Mesodermal cell (in vitro differentiated cells): ENCODE results near the gene AOPEP.
A peak's percentile ranks its signal among the peaks of the same experiment; 100 is the strongest.
"Not testable (repeated sequence)": the region's sequence is repeated elsewhere in the genome, so short reads cannot be mapped to it uniquely, and the experiment has no call there.

Experiments
- H3K27ac ChIP-seq: 2 replicates; pipeline ENCODE4 v1.7.0; 2013; ENCODE audit warnings: mild to moderate bottlenecking, low read depth, low read length, moderate library complexity; ENCODE audit not compliant: severe bottlenecking
- H3K36me3 ChIP-seq: 2 replicates; pipeline ENCODE4 v1.7.1; 2013; ENCODE audit warnings: mild to moderate bottlenecking, low read length, moderate library complexity; ENCODE audit not compliant: control insufficient read depth, insufficient read depth
- H3K4me1 ChIP-seq: one replicate; pipeline ENCODE4 v1.7.1; 2013; ENCODE audit warnings: mild to moderate bottlenecking, low read length; ENCODE audit not compliant: insufficient read depth, control insufficient read depth, poor library complexity, severe bottlenecking
- H3K4me3 ChIP-seq: 2 replicates; pipeline ENCODE4 v1.7.0; 2013; ENCODE audit warnings: low read length, control low read depth, mild to moderate bottlenecking; ENCODE audit not compliant: insufficient read depth, poor library complexity, severe bottlenecking; ENCODE audit errors: extremely low read depth
- H3K9me3 ChIP-seq: 2 replicates; pipeline ENCODE4 v1.7.1; 2013; ENCODE audit warnings: mild to moderate bottlenecking, low read length, moderate library complexity; ENCODE audit not compliant: control insufficient read depth
- WGBS, 2 experiments: methylation state at CpG; one replicate each; pipeline ENCODE4 v1.1.5; 2013; ENCODE audit warnings: missing lambda C conversion rate in 2 of 2; ENCODE audit not compliant: insufficient coverage in 2 of 2; 5-methylcytosine and 5-hydroxymethylcytosine counted together

AOPEP gene

DNA sequence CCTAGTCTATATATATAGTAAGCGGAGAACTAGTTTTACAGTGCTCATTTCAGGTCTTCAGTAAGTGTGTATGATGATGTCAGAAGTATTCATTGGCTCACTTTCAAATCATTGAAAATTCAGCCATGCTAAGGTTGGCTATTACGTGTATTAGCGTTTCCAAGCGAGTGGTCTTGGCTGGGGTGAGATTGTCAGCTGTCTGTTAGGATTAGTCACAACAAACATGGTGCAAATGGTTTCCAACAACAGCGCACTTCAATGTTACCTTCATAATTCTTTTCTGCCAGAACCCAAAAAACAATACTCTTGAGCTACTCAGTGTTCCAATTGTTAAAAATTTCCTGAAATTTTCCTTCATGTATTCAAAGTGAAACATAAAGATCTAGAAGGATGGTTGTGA lies 283.0 kb downstream of the AOPEP start:
- Histone ChIP-seq H3K36me3 (peaks cover 45% of the 10 kb centered on the region), H3K9me3 (no peaks in the 10 kb centered on the region), H3K4me1 (peaks cover 7% of the 10 kb centered on the region), H3K27ac (no peak overlapping the region), H3K4me3 (no peak overlapping the region)
- WGBS, 2 experiments, result 100% methylated on average over 1 to 4 of the region's 5 CpGs

DNA sequence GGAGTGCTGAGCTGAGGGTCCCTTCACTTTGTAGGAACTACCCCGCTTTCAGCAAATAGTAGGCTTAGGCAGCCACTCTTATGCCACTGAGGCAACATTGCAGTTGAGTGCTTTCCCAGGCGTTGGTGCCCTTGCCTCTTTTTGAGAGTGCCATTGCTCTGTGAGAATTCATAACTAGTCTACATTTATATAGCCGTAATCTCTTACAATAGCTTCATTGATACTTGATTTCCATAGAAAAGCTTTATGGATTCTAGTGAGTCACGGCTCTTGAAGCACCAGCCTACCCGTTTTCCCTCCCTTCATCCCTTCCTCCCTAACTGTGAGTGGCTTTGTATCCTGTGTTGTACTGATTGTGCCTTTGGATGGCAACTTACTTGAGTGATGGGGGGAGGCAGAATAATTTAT lies 283.9 kb downstream of the AOPEP start:
- WGBS, 2 experiments, result 88 to 100% methylated on average over 2 of the region's 5 CpGs
- no peak overlapping the region for H3K27ac ChIP-seq
- peaks cover 7% of the 10 kb centered on the region for H3K4me1 ChIP-seq
- H3K9me3 ChIP-seq, result no peaks in the 10 kb centered on the region
- H3K36me3 ChIP-seq, result peaks cover 54% of the 10 kb centered on the region
- no peak overlapping the region for H3K4me3 ChIP-seq

DNA sequence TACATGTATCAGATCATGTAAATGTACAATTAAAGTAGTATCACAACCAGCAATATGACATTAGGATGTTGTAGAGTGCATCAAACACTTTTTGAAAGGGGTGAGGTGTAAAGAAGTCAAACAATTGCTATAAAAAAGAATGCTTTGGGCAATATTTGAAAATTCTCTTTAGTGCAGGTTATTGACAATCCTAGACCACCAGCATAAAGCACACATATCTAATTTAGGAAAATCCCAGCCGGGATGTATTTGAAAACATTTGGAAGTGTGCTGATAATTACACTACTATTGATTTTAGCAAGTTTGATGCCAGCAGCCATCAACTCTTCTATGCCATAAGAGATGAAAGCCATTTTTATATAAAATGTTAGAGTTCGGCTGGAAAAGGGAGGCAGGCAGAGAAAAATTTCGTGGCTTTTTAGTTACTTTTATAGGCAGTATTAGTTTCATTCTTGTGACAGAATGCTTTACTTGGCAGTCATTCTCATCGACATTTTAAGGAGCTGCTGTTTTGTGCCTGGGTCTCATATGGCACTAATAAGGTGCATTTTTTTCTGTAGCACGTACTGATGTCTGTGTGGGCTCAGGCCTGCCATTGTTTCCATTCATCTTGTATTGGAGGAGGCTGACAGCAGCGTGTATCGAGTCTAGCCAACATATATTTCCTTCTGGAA lies 285.7 kb downstream of the AOPEP start:
- 72 to 98% methylated on average over 3 to 4 of the region's 7 CpGs for WGBS, 2 experiments
- H3K4me1 ChIP-seq, result peaks cover 7% of the 10 kb centered on the region
- H3K36me3 ChIP-seq, result peaks cover 67% of the 10 kb centered on the region
- H3K4me3 ChIP-seq, result no peak overlapping the region
- H3K9me3 ChIP-seq, result no peaks in the 10 kb centered on the region
- H3K27ac ChIP-seq, result no peak overlapping the region

DNA sequence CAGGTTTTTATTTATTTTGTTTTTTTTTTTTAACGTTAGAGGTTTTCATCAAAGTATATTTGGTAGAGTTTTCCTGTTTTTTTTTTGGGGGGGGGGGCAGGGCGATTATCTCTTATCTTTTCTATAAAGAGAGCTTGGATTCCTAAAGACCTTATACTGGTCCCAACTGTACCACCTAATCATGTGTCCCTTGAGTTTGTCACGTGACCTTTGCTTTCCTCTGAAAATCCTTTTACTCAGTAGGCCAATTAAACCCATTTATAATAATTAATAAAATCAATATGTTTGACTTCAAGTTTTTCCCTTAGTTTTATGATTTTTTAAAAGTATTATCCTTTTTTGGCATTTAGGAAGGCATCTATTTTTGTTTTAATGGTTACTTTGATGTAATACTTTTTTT lies 286.4 kb downstream of the AOPEP start:
- peaks cover 65% of the 10 kb centered on the region for H3K36me3 ChIP-seq
- WGBS, 2 experiments, result no CpG with 5 or more reads among the region's 3 CpGs

GRCh38 chr9:95014917-95015316 lies 288.4 kb downstream of the AOPEP start:
- WGBS, 2 experiments, result 100% methylated on average over 2 of the region's 2 CpGs
- H3K27ac ChIP-seq, result no peak overlapping the region
- peaks cover 12% of the 10 kb centered on the region for H3K4me1 ChIP-seq
- peaks cover 67% of the 10 kb centered on the region for H3K36me3 ChIP-seq
- no peak overlapping the region for H3K4me3 ChIP-seq
- H3K9me3 ChIP-seq, result no peaks in the 10 kb centered on the region

More for the DNA sequence above, 286.4 kb downstream of the AOPEP start:
- Histone ChIP-seq H3K4me3 (no peak overlapping the region), H3K27ac (no peak overlapping the region), H3K9me3 (no peaks in the 10 kb centered on the region), H3K4me1 (peaks cover 11% of the 10 kb centered on the region)

DNA sequence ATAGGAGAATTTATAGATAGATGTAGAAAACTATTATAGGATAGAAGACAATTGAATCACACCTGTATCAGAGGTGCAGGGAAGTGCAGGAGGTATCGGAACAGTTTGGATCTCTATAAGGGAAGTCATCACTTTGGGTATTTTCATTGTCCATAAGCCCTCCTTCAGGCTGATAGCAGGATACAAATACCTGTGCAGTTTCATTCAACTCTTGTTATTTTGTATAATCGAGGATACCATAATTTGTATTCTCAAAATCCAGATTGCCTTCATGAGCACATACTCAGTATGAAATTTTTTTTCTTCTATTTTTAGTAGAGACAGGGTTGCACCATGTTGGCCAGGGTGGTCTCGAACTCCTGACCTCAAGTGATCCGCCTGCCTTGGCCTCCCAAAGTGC lies 289.1 kb downstream of the AOPEP start:
- Histone ChIP-seq H3K4me3 (no peak overlapping the region), H3K9me3 (no peaks in the 10 kb centered on the region), H3K27ac (no peak overlapping the region), H3K36me3 (peaks cover 68% of the 10 kb centered on the region), H3K4me1 (peaks cover 12% of the 10 kb centered on the region)
- 94 to 100% methylated on average over 2 of the region's 4 CpGs for WGBS, 2 experiments

DNA sequence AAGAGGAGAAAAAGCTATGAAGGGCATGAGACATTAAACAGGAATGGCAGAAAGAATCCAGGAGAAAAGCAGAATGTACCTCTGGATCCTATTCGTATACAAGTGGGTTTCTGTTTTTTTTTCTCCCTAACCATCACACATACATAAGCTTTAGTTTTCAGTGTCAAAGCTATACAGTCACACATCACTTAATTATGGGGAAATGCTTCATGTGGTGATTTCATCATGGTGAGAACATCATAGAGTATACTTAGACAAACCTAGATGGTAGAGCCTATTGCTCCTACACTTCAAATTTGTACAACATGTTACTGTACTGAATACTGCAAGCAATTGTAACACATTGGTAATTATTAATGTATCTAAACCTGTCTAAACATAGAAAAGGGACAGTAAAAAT lies 290.6 kb downstream of the AOPEP start:
- H3K27ac ChIP-seq, result no peak overlapping the region
- H3K4me3 ChIP-seq, result no peak overlapping the region
- H3K36me3 ChIP-seq, result peaks cover 68% of the 10 kb centered on the region
- H3K4me1 ChIP-seq, result peaks cover 12% of the 10 kb centered on the region
- no CpG with 5 or more reads among the region's 1 CpG for WGBS, 2 experiments
- no peaks in the 10 kb centered on the region for H3K9me3 ChIP-seq

GRCh38 chr9:95017661-95018060 lies 291.2 kb downstream of the AOPEP start:
- peaks cover 14% of the 10 kb centered on the region for H3K4me1 ChIP-seq
- H3K27ac ChIP-seq, result no peak overlapping the region
- peaks cover 69% of the 10 kb centered on the region for H3K36me3 ChIP-seq
- 100% methylated on average over 1 of the region's 2 CpGs; no CpG with 5 or more reads in 1 of the 2 experiments for WGBS, 2 experiments
- H3K4me3 ChIP-seq, result no peak overlapping the region
- H3K9me3 ChIP-seq, result no peaks in the 10 kb centered on the region

DNA sequence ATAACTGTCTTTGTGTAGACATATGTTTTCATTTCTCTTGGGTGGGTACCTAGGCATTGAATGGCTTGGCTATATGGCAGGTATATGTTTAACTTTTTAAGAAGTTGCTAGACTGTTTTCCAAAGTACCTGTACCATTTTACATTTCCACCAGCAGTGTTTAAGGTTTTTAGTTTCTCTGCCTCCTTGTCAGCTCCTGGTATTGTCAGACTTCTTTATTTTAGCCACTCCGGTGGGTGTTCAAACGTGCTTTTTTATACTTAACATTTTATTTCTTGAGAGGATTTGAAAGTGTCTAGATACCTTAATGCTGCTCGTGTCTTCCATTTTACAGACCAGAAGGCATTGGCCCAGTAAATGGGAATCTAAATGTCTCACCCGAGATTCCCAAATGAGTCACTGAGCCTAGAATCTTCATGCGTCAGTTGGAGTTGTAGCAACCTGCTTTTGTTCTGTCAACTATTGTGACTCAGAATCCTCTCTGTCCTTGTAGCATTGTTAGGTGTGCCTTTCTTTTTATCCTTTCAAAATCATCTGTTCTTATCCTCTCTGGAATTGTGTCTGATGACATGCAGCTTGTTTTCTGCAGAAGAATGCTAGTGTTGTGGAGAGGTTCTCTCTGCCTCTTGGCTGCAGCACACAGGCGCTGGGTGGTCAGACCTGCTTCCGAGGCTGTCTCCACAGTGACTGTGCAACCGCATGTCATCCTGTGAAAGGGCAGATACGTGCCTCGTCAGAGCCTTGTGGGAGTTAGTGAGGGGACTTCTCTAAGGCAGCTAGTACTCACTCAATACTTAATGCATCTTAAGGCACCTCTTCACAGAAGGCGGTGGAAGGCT lies 291.8 kb downstream of the AOPEP start:
- H3K27ac ChIP-seq, result peak overlapping the region; percentile 57
- H3K4me1 ChIP-seq, result peaks cover 21% of the 10 kb centered on the region
- whole genome bisulfite sequencing, 2 experiments, result 91 to 96% methylated on average over 4 to 6 of the region's 11 CpGs
- H3K9me3 ChIP-seq, result no peaks in the 10 kb centered on the region
- no peak overlapping the region for H3K4me3 ChIP-seq
- H3K36me3 ChIP-seq, result peaks cover 68% of the 10 kb centered on the region

GRCh38 chr9:95020644-95021043 lies 294.1 kb downstream of the AOPEP start:
- Histone ChIP-seq H3K36me3 (peaks cover 46% of the 10 kb centered on the region), H3K4me1 (peaks cover 38% of the 10 kb centered on the region)
- H3K9me3 ChIP-seq, H3K27ac ChIP-seq, H3K4me3 ChIP-seq: not testable (repeated sequence)
- WGBS, 2 experiments, result 94 to 95% methylated on average over 3 to 4 of the region's 6 CpGs
